SK-N-MC (cell line): ENCODE measurements around the gene AMZ1.

Source experiments
- EZH2 ChIP-seq: fragments of 200-600 bp; sonication (generic); IDR thresholded peaks from one replicate; pipeline ENCODE4 v1.6.1; 2017; ENCODE audit warnings: antibody characterized with exemption
- POLR2AphosphoS5 ChIP-seq: IDR thresholded peaks from 2 replicates; pipeline ENCODE4 v1.6.1; 2012; ENCODE audit warnings: mild to moderate bottlenecking, low read depth, low read length, borderline replicate concordance

GRCh38 chr7:2675256-2675764, 12.7 kb upstream of the AMZ1 start:
- TF ChIP-seq POLR2AphosphoS5 (no peak), EZH2 (no peak)
